ENCODE data around the gene PARD6G. TPM values are rescaled to one million over a fixed set of nuclear protein-coding genes. Genes with fewer than 3 reads are reported as not detected.
"Not testable (repeated sequence)": the region's sequence is repeated elsewhere in the genome, so short reads cannot be mapped to it uniquely, and the experiment has no call there.

PARD6G gene
- polyA plus RNA-seq, 5 donors, result 17.7 to 20.4 (median 19.1) TPM

- DNase-seq, result no peak
Observed at GRCh38 chr18:80175451-80176204, 71.7 kb downstream of the PARD6G start.

- no peak for DNase-seq
Observed at GRCh38 chr18:80173060-80173459, 74.3 kb downstream of the PARD6G start.

GRCh38 chr18:80172056-80172455, 75.3 kb downstream of the PARD6G start:
- no peak for DNase-seq

GRCh38 chr18:80171054-80171872, 76.1 kb downstream of the PARD6G start:
- peak; percentile 31 for DNase-seq

GRCh38 chr18:80170395-80171053, 76.8 kb downstream of the PARD6G start:
- no peak for DNase-seq

GRCh38 chr18:80169607-80170006, 77.7 kb downstream of the PARD6G start:
- no peak for DNase-seq

GRCh38 chr18:80168982-80169381, 78.3 kb downstream of the PARD6G start:
- DNase-seq, result no peak

GRCh38 chr18:80168346-80168745, 79.0 kb downstream of the PARD6G start:
- no peak for DNase-seq

GRCh38 chr18:80167931-80168330, 79.4 kb downstream of the PARD6G start:
- DNase-seq, result no peak

- no peak for DNase-seq
Observed at GRCh38 chr18:80167331-80167730, 80.0 kb downstream of the PARD6G start.

GRCh38 chr18:80166725-80167124, 80.6 kb downstream of the PARD6G start:
- no peak for DNase-seq

GRCh38 chr18:80166240-80166639, 81.1 kb downstream of the PARD6G start:
- no peak for DNase-seq

GRCh38 chr18:80164727-80165355, 82.5 kb downstream of the PARD6G start:
- DNase-seq, result not testable (repeated sequence)

GRCh38 chr18:80163183-80163582, 84.1 kb downstream of the PARD6G start:
- no peak for DNase-seq

GRCh38 chr18:80161781-80162417, 85.4 kb downstream of the PARD6G start:
- no peak for DNase-seq

- DNase-seq, result no peak
Observed at GRCh38 chr18:80159713-80160636, 87.3 kb downstream of the PARD6G start.

GRCh38 chr18:80158365-80158764, 88.9 kb downstream of the PARD6G start:
- DNase-seq, result no peak

GRCh38 chr18:80157708-80158343, 89.5 kb downstream of the PARD6G start:
- peak; percentile 44 to 54 for DNase-seq

- no peak for DNase-seq
Observed at GRCh38 chr18:80154293-80154692, 93.0 kb downstream of the PARD6G start.

- DNase-seq, result no peak
Observed at GRCh38 chr18:80149667-80150066, 97.6 kb downstream of the PARD6G start.

Data from right lung (tissue), 5 donors.